NCI-H2227 treated with DMSO at 0.1 percent for 48 hours (cell line): Measurements from ENCODE around the gene ST6GALNAC3.
"Not testable (repeated sequence)": the region's sequence is repeated elsewhere in the genome, so short reads cannot be mapped to it uniquely, and the experiment has no call there.

Source experiments
- DNase-seq: peaks from one replicate; lab custom pipeline; 2025; lab: John Stamatoyannopoulos, UW

ST6GALNAC3 gene

GRCh38 chr1:76109404-76109803 is 34.9 kb downstream of the ST6GALNAC3 start:
- no peak for DNase-seq

GRCh38 chr1:76109901-76110560 is 35.5 kb downstream of the ST6GALNAC3 start:
- DNase-seq: no peak

- no peak for DNase-seq
Measured at GRCh38 chr1:76110666-76111065, 36.1 kb downstream of the ST6GALNAC3 start.

GRCh38 chr1:76112321-76112720 is 37.8 kb downstream of the ST6GALNAC3 start:
- DNase-seq: not testable (repeated sequence)

GRCh38 chr1:76113446-76113845 is 38.9 kb downstream of the ST6GALNAC3 start:
- DNase-seq: no peak

GRCh38 chr1:76115171-76115570 is 40.6 kb downstream of the ST6GALNAC3 start:
- no peak for DNase-seq

- DNase-seq: no peak
Measured at GRCh38 chr1:76121850-76122249, 47.3 kb downstream of the ST6GALNAC3 start.

GRCh38 chr1:76122271-76122670 is 47.7 kb downstream of the ST6GALNAC3 start:
- no peak for DNase-seq

GRCh38 chr1:76123411-76124064 is 49.0 kb downstream of the ST6GALNAC3 start:
- DNase-seq: not testable (repeated sequence)

GRCh38 chr1:76124196-76124595 is 49.6 kb downstream of the ST6GALNAC3 start:
- no peak for DNase-seq

- no peak for DNase-seq
Measured at GRCh38 chr1:76125473-76126219, 51.1 kb downstream of the ST6GALNAC3 start.

GRCh38 chr1:76128096-76128495 is 53.5 kb downstream of the ST6GALNAC3 start:
- DNase-seq: no peak

GRCh38 chr1:76129731-76130130 is 55.2 kb downstream of the ST6GALNAC3 start:
- DNase-seq: no peak

- DNase-seq: no peak
Measured at GRCh38 chr1:76130992-76131391, 56.4 kb downstream of the ST6GALNAC3 start.

GRCh38 chr1:76133977-76134376 is 59.4 kb downstream of the ST6GALNAC3 start:
- DNase-seq: no peak

- DNase-seq: no peak
Measured at GRCh38 chr1:76135835-76136234, 61.3 kb downstream of the ST6GALNAC3 start.

- DNase-seq: no peak
Measured at GRCh38 chr1:76136894-76137293, 62.3 kb downstream of the ST6GALNAC3 start.

GRCh38 chr1:76137746-76138145 is 63.2 kb downstream of the ST6GALNAC3 start:
- DNase-seq: no peak

- DNase-seq: no peak
Measured at GRCh38 chr1:76138217-76138616, 63.7 kb downstream of the ST6GALNAC3 start.

- DNase-seq: no peak
Measured at GRCh38 chr1:76140227-76140626, 65.7 kb downstream of the ST6GALNAC3 start.

- no peak for DNase-seq
Measured at GRCh38 chr1:76141929-76142328, 67.4 kb downstream of the ST6GALNAC3 start.

GRCh38 chr1:76142771-76143540 is 68.4 kb downstream of the ST6GALNAC3 start:
- DNase-seq: peak; percentile 43
